SK-N-SH treated with all-trans-retinoic acid at 6 μM for 48 hours (cell line): Measurements from ENCODE around the gene RASAL2.

Source experiments
- ARNTL ChIP-seq: fragments of 450-650 bp; formaldehyde crosslinking; IDR thresholded peaks from 2 replicates; pipeline ENCODE4 v1.5.0; 2020; ENCODE audit warnings: low read depth, mild to moderate bottlenecking, moderate library complexity, borderline replicate concordance
- BACH2 ChIP-seq: fragments of 250-450 bp; sonication (Bioruptor Pico); IDR thresholded peaks from 2 replicates; pipeline ENCODE4 v1.9.0; 2021; ENCODE audit warnings: mild to moderate bottlenecking, borderline replicate concordance
- CSRNP3 ChIP-seq: fragments of 250-450 bp; sonication (Bioruptor Pico); IDR thresholded peaks from 2 replicates; pipeline ENCODE4 v1.5.1; 2021; ENCODE audit warnings: mild to moderate bottlenecking, moderate library complexity
- ISL1 ChIP-seq: fragments of 250-450 bp; sonication (Bioruptor Pico); IDR thresholded peaks from 2 replicates; pipeline ENCODE4 v2.1.2; 2022; ENCODE audit warnings: mild to moderate bottlenecking, moderate library complexity
- OSR1 ChIP-seq: fragments of 250-450 bp; sonication (Bioruptor Pico); IDR thresholded peaks from 2 replicates; pipeline ENCODE4 v1.8.0; 2022; ENCODE audit warnings: moderate library complexity, mild to moderate bottlenecking, inconsistent platforms
- RARB ChIP-seq: fragments of 250-450 bp; sonication (Bioruptor Pico); IDR thresholded peaks from 2 replicates; pipeline ENCODE4 v1.8.0; 2021; ENCODE audit warnings: mild to moderate bottlenecking, moderate library complexity
- TCF4 ChIP-seq: fragments of 250-450 bp; sonication (Bioruptor Pico); IDR thresholded peaks from 2 replicates; pipeline ENCODE4 v1.8.0; 2021; ENCODE audit warnings: mild to moderate bottlenecking, moderate library complexity, borderline replicate concordance
- ZC3H10 ChIP-seq: fragments of 250-450 bp; sonication (Bioruptor Pico); IDR thresholded peaks from 2 replicates; pipeline ENCODE4 v1.5.1; 2021; ENCODE audit warnings: mild to moderate bottlenecking, moderate library complexity
- ZFP30 ChIP-seq: fragments of 450-650 bp; formaldehyde crosslinking; IDR thresholded peaks from 2 replicates; pipeline ENCODE4 v1.5.0; 2022; ENCODE audit warnings: mild to moderate bottlenecking, moderate library complexity
- ZNF70 ChIP-seq: fragments of 450-650 bp; formaldehyde crosslinking; IDR thresholded peaks from 2 replicates; pipeline ENCODE4 v1.5.0; 2020; ENCODE audit warnings: mild to moderate bottlenecking, moderate library complexity

GRCh38 chr1:178094739-178095645, 1.1 kb downstream of the RASAL2 start:
- TF ChIP-seq ZFP30 (CRISPR knock-in tag) (no peak), ISL1 (CRISPR knock-in tag) (no peak), RARB (CRISPR knock-in tag) (no peak), ZC3H10 (CRISPR knock-in tag) (no peak), TCF4 (CRISPR knock-in tag) (no peak), ARNTL (CRISPR knock-in tag) (no peak), OSR1 (no peak), BACH2 (CRISPR knock-in tag) (no peak), CSRNP3 (CRISPR knock-in tag) (no peak), ZNF70 (CRISPR knock-in tag) (no peak)
